ENCODE data around the gene CST9.
"Not testable (repeated sequence)": the region's sequence is repeated elsewhere in the genome, so short reads cannot be mapped to it uniquely, and the experiment has no call there.

DNA sequence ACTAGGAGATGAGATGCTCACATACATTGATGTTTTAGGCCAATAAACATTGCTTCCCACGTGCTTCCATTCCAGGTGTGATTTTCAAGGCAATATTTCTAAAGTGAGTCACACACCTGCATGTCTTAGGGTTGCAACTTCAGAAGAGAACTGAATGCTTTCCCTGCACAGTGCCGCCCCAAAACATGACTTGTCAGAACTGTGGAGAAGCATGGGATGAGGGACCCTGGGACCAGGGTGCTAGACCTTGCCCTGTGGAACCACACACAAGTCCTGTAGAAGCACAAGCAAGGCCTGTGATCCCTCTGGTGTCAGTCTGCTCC is 30.0 kb upstream of the CST9 start:
- TF ChIP-seq, protein P1, sequence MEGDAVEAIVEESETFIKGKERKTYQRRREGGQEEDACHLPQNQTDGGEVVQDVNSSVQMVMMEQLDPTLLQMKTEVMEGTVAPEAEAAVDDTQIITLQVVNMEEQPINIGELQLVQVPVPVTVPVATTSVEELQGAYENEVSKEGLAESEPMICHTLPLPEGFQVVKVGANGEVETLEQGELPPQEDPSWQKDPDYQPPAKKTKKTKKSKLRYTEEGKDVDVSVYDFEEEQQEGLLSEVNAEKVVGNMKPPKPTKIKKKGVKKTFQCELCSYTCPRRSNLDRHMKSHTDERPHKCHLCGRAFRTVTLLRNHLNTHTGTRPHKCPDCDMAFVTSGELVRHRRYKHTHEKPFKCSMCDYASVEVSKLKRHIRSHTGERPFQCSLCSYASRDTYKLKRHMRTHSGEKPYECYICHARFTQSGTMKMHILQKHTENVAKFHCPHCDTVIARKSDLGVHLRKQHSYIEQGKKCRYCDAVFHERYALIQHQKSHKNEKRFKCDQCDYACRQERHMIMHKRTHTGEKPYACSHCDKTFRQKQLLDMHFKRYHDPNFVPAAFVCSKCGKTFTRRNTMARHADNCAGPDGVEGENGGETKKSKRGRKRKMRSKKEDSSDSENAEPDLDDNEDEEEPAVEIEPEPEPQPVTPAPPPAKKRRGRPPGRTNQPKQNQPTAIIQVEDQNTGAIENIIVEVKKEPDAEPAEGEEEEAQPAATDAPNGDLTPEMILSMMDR (IDR thresholded peaks at IDR 0.05), result not testable (repeated sequence)
- TF ChIP-seq POLR2AphosphoS5 (IDR thresholded peaks at IDR 0.05), result not testable (repeated sequence)
